ENCODE data around the gene KCNC1.

- TF ChIP-seq, protein P1, sequence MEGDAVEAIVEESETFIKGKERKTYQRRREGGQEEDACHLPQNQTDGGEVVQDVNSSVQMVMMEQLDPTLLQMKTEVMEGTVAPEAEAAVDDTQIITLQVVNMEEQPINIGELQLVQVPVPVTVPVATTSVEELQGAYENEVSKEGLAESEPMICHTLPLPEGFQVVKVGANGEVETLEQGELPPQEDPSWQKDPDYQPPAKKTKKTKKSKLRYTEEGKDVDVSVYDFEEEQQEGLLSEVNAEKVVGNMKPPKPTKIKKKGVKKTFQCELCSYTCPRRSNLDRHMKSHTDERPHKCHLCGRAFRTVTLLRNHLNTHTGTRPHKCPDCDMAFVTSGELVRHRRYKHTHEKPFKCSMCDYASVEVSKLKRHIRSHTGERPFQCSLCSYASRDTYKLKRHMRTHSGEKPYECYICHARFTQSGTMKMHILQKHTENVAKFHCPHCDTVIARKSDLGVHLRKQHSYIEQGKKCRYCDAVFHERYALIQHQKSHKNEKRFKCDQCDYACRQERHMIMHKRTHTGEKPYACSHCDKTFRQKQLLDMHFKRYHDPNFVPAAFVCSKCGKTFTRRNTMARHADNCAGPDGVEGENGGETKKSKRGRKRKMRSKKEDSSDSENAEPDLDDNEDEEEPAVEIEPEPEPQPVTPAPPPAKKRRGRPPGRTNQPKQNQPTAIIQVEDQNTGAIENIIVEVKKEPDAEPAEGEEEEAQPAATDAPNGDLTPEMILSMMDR (IDR thresholded peaks at IDR 0.05), result no peak
- no peak for TF ChIP-seq POLR2A (IDR thresholded peaks at IDR 0.05)
These were observed 10.6 kb downstream of the KCNC1 start for GRCh38 chr11:17745023-17745772.
